NCI-H2196 (cell line): ENCODE data around the gene FRMD7.
A peak's percentile ranks its signal among the peaks of the same experiment; 100 is the strongest.
"Not testable (repeated sequence)": the region's sequence is repeated elsewhere in the genome, so short reads cannot be mapped to it uniquely, and the experiment has no call there.

Source experiments
- DNase-seq: peaks from one replicate; lab custom pipeline; 2025; ENCODE audit not compliant: unreplicated experiment; lab: John Stamatoyannopoulos, UW

The FRMD7 gene

DNA sequence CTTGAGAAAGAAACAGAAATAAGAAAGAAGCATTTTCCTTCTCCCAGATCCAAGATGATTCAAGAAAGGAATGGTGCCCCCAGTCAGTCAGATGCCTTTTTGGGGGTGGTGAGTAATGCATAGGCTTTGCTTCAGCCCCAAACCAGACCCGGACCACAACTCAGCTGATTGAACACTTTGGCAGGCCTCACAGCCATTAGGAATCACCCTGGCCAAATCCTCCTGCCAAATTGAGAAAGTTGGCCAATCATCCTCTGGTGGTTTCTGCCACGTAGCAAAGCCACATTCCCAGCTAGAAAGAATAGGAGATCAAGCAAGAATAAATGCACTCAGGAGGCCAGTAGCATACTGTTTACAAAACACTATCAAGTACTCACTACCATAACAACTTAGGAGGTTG, 33.7 kb downstream of the FRMD7 start:
- no peak for DNase-seq

DNA sequence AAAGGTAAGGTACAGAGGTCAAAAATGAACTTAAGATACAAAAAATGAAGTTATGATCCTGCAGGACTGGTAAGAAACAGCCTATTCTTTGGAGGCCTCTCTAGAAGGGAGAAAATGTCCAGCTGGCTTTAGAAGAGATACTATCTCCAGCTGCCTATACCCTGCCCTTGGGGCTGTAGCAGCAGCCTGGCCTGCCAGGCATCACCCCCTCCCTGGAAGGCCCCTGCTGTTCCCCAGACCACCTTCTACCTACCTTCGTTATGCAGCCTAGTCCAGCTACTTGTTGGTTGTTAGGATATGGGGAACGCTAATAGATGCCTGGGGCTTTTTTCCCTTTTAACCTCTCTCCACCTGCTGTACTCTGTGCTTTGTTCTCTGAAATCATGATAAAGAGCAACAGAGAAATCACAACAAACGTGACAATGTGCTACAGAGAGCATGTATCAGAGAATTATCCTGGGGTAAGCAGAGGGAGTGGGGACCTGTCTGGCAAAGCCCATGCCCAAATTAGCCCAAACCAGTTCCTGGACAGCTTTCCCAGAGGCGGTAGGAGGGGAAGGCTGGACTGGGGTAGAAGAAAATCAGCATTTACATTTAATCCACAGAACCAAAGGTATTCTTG, 34.5 kb downstream of the FRMD7 start:
- no peak for DNase-seq

DNA sequence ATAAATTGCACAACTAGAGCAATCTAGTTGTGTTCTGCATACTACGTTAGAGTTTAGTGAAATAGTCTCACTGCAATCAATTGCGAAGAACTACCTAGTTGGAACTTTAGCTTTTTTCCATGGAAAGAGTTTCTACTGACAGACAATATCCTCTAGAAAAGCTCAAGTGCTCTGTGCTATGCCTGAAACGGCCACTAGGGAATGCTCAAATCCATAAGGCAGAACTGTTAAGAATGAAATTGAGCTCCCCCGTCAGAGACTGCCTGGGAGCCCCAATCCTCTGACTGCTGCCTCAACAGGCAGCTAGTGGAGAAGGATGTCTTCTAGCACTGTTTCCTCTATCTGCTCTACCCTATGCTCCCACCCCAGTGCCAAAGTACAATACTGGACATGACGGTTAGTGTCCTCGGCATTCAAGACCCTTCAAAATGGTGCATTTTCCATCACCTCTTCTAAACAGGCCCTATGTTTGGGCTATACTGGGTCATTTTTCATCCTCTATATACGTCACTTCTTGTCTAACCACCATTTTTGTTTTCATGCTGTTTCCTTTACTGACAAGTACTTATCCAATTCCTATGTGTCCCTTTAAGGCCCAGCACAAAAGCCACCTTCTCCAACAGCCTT, 35.3 kb downstream of the FRMD7 start:
- DNase-seq: peak; percentile 39

DNA sequence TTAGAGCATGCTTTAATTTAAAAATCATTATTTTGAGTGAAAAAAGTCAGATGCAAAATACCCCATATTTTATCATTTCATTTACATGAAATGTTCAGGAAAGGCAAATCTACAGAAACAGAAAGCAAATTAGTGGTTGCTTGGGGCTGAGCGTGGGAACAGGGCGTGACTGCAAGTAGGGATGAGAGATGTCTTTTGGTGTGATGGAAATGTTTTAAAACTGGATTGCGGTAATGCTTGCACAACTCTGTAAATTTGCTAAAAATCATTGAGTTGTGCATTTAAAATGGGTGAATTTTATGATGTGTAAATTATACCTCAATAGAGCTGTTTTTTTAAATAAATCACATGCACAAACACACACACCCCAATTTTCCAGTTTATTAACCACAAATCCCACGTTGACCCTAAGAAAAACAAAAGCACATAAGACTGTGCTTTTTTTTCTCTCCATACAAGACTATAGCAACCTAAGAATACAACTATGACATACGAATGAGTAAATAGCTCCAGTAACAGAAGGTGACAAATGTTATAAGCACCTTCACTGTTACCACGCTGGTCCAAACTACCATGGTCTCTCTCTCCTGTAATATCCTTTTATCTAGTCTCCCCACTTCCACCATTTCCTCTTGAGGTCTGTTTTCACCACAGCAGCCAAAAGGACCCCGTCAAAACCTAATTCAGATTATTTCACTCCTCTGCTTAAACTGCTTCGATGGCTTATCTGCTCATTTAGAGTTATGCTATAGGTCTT, 37.2 kb downstream of the FRMD7 start:
- no peak for DNase-seq

DNA sequence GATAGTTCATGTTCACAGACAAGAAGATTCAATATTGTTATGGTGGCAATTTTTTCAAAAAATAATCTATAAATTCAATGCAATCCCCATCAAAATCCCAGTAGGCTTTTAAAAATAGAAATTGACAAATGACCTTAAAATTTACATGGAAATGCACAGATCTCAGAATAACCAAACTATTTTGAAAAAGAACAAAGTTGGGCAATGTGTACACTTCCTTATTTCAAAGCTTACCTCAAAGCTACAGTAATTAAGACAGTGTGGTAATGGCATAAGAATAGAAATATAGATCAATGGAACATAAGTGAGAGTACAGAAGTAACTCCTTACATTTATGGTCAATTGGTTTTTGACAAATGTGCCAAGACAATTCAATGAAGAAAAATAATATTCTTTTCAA, 39.0 kb downstream of the FRMD7 start:
- no peak for DNase-seq

DNA sequence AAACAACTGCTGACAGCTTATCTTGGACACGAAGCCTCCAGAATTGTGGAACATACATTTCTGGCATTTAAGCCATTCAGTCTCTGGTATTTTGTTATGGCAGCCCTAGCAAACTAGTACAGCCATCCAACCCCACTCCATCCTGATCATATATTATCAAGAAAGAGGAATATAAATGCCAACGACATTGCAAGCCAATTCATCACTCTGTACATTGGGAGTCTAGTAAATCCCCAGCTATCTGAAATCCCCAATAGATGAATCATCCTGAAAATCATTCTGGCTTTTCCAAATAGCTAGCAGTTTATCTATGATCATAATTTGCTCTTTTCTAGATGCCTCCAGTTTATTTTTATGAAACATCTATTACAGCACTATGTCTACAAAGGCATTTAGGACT, 41.1 kb downstream of the FRMD7 start:
- no peak for DNase-seq

DNA sequence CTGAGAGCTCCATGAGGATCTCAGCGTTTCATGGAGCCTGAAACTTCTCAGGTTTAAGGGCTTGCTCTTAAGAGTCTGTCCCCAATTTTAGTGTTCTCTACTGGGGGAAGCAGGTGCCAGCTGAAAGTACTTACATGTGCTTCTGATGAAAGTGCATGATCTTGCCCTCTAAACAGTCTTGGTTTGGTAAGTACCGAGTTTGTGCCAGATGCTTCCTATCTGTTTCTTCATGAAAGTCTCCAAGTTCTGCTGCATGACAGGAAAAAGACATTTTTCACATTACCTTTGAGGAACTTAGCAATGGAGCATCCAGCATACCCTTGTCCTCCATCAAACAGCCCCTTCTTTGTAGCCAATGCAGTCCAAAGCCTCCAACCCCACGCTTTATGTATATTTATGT, 42.0 kb downstream of the FRMD7 start:
- DNase-seq: no peak

DNA sequence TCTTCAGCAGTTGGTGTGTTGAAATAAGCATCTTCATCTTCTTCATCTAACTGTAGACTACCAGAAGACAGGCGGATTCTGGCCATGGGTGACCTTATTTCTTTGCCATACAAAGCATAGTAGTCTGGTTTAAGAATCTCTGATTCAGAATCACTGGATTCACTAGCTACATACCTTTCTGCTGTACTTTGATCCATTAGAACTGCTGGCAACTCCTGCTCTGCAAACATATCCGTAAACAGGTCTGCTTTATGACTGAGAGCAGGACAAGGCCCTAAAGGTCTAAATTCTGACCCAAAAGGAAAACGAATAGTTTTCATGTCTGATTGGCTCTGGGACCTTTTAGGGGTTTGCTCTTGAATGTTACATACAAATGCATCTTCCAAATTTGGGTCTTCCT, 49.9 kb downstream of the FRMD7 start:
- DNase-seq: no peak

DNA sequence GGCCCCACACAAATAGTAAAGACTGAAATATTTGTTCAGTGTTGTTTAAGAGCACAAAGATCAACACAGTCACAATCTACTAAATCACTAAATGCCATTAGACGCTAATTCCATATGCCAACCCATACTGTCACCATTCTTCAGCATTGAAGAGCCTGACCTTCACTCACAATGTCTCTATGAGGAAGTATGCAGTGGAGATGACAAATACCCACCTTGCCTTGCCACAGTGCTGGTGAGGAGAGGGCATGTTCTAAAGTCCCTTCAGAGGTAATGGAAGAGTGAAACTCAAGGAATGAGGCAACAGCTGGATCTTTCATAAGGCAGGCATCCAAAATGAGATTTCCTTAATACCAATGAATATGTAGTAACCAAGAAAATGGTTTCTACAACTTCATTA, 50.4 kb downstream of the FRMD7 start:
- DNase-seq: no peak

DNA sequence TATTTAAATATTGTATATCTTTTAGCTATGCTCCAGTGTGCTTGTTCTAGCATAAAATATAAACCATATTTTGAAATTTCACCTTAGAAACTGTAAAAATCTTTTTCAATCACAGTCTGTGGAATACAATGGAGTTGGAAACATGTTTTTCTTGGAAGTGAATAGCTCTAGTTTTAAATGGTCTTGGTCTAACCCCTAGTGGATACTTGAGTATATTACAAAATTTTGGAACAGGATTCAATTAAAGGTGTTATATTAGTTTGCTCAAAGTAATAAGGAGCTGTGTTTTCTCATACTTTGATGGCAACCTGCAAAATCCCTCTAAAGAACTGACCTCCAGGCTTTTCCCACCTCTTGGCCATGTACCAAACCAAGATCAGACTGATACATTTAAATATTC, 56.6 kb downstream of the FRMD7 start:
- no peak for DNase-seq

DNA sequence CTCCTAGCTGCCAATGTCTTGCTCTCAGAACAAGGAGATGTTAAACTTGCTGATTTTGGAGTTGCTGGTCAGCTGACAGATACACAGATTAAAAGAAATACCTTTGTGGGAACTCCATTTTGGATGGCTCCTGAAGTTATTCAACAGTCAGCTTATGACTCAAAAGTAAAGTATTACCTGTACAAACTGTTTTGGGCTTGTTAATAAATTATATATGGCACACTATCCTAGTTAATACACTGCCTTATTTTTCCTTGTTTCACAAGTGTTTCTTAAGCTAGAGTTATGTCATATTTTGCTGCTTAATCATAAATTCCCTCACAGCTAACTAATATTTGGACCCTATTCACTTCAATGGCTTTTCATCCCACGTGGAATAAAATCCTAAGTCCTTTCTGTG, 59.4 kb downstream of the FRMD7 start:
- DNase-seq: no peak

DNA sequence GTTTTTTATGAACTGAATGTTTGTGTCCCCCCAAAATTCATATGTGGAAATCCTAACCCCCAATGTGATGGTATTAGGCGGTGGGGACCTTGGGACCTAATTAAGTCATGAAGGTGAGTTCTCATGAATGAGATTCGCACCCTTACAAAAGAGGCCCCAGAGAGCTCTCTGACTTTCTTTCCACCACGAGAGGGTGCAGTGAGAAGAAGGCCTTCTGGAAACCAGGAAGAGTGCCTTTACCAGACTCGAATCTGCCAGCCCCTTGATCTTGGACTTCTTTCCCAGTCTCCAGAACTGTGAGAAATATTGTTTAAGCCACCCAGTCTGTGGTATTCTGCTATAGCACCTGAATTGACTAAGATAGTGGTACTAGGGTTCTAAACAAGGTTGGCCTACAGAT, 64.0 kb downstream of the FRMD7 start:
- DNase-seq: no peak

DNA sequence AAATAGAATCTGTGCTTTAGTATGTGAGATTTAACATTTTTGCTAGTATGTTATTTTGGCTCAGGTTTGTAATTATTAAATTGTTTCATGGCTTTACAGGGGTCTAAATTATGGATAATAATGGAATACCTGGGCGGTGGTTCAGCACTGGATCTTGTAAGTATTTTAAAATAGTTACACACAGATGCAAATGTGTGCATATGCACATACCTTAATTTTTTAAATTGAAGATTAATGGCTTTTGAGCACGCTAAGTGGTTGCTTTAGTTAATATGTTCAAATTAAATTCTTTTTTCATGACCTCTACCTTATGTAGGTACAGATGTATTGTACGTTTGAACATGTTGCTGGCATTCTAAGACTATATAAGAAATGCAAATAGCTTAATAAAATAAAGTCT, 64.5 kb downstream of the FRMD7 start:
- no peak for DNase-seq

DNA sequence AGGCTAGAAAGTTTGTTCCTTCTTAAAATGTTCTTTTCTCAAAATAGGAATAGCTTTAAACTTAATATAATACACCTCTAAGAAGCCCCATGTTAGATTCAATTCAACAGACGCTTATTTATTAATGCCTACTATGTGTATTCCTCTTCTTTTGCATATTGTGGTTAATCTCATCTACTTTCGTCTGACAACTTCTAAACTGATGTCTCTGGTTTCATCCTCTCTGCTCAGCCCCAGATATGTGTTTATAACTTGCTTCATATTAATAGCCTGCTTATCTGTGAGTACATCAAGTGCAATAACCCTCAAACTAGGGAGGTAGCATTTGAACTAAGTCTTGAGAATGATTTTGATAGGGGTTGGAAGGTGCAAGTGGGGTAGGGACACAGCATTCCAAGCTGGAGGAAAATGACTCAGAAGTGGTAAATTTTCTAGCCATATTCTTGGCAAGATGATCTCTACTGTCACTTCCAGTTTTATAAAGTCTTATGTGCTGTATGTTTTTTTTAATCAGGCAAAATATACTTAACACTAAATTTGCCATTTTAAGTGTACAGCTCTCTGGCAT, 67.8 kb downstream of the FRMD7 start:
- DNase-seq: no peak

DNA sequence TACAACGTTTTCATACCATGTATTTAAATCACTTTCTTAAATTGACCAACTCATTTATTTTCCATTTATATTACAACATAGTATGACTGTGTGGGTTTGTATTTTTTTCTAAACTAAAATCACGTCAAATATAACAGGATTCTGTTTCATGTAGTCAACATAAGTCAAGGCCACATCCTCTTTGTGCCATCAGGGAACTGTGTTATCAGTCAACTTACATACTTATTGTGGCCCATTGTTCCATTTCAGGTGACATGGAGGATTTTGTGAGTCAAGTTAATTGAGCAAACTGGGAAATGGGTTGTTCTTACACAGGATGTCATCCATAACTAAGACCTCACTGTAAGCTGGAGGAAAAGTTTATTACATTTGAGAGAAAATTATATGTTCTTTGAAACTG, 68.8 kb downstream of the FRMD7 start:
- no peak for DNase-seq

DNA sequence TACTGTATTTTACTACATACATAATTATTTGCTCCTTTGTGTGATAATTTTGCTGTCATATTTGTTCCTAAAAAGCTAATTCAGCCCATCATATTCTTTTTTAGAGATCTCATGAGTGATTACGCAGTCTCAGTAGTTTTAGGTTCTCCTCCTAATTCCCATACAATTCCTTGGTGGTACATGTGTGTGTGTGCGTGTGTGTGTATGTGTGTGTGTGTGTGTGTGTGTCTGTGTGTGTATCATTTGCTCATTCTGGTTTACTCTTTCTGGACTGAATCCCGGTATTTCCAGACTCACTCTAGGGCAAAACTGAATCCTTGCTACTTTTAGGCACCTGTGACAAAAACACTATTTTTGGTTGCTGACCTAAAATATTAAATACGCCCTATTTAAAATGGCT, 69.8 kb downstream of the FRMD7 start:
- no peak for DNase-seq

DNA sequence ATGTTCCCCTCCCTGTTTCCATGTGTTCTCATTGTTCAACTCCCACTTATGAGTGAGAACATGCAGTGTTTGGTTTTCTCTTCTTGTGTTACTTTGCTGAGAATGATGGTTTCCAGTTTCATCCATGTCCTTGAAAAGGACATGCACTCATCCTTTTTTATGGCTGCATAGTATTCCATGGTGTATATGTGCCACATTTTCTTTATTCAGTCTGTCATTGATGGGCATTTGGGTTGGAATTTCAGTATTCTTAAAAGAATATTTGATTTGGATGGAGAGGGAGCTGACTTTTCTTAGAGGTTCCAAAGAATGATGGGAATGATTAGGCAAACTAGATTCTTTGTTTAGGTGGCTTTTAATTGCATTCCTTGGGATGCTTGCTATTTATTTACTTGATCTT, 76.0 kb downstream of the FRMD7 start:
- not testable (repeated sequence) for DNase-seq

DNA sequence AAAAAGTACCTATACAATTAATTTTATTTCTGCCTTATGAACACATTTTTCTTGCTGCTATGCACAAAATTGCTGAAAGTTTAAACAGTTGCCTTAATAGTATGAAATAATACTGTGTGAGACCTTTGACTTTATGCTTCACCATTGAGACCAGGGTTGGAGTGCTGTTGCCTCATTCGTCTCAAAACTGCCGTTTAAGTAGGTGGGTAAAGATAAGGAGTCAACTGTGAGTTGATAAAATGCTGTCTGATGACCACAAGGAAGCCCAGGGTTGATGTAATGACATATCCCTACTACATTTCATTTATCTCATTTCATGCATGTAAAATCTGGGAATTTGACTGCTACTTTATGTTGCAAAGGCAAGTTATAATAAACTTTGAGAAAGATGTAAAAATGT, 81.3 kb downstream of the FRMD7 start:
- DNase-seq: no peak

DNA sequence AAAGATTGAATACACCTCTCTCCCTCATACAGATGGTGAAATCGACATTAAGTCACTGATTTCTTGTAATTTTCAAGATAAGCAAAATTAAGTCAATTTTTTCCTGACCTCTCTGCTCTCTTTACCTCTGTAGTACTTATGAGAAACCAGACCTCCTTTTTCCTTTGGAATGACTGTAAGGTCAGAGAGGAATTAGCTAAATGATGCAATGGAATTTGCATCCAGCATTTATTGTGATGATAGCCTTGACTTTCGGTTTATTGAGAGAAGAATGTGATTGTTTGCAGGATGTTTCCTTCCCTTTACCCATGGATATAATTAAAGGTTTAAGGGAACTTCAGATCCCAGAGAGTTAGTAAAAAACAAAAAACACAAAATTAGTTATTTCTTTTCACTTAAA, 82.4 kb downstream of the FRMD7 start:
- no peak for DNase-seq

DNA sequence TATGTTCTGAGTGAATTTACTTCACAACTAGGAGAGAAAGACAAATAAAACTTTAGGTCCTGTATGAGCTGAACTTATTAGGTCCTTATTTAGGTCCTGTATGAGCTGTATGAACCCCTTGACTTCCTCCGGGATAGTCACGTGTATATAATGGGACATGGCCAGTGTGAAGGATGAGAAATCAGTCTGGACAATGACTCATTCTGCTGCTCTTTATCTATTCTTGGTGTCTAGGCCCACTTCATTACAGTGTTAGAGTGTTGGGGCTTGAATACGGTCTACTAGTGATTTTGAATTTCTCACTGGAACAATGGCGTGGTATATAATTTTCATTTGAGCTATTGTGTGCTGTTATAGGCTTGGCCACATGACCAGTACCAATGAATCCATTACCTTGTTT, 82.9 kb downstream of the FRMD7 start:
- DNase-seq: no peak

DNA sequence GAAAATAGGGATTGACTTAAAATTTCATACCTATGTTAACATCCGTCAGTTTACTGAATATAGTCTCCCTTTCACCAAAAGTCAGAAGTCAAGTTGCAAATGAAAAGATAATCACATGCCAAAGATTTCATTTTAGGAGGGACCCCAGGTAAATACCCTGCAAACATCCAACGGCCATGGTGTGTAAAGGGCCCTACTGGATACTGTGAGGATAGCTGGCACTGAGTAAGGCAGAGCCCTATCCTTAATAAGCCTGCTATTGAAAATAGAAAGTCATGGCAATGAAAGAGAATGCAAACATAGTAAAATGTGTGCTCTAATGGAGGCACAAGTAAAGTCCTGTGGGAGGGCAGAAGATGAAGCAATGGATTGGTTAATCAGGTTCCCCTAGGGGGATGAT, 83.8 kb downstream of the FRMD7 start:
- DNase-seq: no peak

DNA sequence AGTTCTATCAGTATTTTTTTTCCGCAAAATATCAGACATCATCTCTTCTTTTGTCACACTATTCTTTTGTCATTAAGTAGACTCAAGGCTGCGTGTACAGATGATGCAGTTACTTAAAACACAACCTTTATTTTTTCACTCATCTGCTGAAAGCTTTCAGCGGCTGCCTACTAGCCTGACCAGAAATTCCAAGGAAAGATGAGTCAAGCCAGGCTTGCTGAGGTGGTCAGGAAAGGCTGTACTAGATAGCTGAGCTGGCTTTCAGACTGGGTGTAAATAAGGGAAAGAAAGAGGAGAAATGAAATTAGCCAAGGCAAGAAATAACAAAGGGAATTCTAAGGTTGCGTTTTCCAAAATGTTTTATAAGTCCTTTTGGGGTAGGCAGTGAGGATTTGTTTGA, 86.8 kb downstream of the FRMD7 start:
- DNase-seq: no peak
